ENCODE data around the gene XXYLT1.

- TF ChIP-seq CTCF (IDR thresholded peaks at IDR 0.05) = no peak
- TF ChIP-seq EZH2 (IDR thresholded peaks at IDR 0.05) = no peak
These were observed 231.6 kb downstream of the XXYLT1 start for GRCh38 chr3:195039180-195039843.
